HS-27A (cell line): ENCODE results near the gene CAMK1D.

ENCODE experiments used
- DNase-seq: peaks from one replicate; pipeline ENCODE4 v3.0.0-alpha.2; 2012; ENCODE audit warnings: low read depth, missing footprints

CAMK1D gene

DNA sequence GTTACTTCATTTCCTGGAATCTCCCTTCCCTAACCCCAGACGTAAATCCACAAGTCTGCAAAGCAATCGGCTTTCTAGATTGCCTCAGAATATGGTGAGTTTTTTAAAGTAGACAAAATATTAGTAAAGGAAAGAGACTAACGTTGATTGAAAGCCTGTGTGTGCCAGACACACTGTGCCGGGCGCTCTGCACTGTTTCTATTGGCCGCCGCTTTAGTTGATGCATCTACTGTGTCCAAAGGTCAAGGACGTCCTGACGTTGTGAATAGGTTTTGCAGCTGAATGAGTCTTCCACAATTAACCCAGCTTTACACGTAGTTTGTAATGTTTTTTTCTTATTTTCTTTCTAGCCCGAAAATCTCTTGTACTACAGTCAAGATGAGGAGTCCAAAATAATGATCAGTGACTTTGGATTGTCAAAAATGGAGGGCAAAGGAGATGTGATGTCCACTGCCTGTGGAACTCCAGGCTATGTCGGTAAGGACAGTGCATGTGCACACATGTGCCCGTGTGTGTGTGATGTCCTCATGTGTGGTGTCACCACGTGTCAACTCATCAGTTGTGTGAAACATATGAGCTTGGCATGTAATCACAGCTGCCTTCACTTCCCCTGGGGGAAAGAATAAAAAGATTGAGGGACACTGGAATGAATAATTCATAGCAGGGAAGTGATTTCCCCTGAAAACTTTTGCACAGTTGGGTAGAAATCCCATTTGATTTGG is 420.1 kb downstream of the CAMK1D start:
- DNase-seq = no peak

DNA sequence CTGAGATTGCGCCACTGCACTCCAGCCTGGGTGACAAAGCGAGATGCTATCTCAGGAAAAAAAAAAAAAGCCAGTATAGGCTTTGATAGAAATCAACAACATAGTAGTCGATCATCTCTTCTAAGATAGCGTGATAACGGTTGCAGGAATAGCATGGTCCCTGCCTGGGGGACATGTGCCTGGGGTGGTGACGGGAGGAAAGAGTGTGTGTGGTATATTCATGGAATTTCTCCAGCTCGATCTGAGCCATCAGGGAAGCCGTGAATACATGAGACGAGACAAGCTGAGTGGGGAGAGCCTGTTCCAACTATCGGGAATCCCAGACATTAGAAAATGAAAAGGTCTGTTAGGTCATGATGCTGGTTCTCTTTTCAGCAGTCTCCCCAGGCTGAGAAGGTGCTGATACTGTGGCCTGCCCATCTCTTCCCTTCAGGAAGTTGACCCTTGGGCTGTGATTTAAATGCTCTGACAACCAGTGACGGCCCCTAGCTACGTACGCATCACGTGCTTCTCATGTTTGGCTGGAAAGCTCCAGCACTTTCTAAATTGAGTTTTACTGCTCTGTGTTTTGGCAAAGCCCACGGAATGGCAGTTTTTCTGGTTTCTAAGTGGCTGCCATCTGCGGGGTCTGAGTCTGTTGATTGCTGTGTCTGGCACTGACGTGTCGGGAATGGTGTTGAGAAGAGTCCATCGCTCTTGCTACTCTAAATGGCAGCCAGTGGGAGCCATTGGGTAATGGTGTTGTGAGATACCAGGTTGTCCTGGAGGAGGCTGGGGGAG is 422.8 kb downstream of the CAMK1D start:
- DNase-seq = no peak

DNA sequence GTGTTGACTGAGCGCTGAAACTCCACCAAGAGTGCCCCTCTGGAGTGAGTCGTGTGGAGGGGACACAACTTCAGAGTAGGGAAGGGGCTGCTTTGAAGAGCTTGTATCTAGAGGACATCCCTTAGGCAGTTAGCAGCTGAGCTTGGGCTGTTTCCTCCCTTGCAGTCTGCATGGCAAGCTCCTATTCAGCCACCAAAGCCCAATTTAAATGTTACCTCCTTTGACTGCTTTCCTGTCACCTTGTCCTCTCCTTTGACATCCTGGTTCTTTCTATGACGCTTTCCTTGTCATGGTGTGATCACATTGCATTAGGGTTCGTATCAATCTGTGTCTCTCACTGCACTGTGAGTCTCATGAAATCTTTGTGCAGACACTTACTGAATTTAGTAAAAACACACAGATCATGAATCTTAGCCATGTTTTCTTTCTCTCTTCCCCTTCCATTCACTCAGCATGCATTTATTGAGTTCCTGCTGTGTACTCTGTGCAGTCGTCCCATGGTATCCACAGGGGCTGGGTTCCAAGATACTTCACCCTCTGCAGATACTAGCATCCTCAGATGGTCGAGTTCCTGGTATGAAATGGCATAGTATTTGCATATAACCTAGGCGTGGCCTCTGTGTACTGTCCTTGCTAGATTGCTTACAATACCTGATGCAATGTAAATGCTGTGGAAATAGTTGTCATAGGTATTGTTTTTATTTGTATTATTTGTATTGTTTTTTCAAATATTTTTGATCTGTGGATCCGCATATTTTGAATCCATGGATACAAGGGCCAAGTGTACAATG is 423.6 kb downstream of the CAMK1D start:
- DNase-seq = no peak

DNA sequence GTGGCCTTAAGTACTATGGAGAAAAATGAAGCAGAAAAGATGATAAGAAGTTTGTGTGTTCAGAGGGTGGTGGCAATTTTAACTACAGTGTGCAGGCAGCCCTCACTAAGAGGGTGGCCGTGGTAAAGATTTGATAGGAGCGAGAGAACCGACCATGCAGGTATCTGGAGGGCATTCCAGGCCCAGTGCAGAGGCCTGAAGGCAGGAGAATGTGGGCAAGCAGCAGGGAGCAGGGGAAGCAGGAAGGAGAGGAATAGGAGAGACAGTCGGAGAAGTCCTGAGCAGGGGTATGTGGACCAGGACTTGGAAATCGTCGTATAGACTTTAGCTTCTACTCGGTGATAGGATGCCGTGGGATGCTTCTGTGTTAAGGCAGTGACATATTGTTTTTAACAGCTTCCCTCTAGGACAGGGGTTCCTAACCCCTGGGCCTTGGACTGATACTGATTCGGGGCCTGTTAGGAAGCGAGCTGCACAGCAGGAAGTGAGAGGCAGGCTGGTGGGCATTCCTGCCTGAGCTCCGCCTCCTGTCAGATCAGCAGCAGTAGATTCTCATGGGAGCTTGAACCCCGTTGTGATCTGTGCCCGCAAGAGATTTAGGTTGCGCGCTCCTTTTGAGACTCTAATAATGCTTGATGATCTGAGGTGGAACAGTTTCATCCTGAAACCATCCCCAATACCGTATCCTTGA is 425.0 kb downstream of the CAMK1D start:
- DNase-seq = no peak

DNA sequence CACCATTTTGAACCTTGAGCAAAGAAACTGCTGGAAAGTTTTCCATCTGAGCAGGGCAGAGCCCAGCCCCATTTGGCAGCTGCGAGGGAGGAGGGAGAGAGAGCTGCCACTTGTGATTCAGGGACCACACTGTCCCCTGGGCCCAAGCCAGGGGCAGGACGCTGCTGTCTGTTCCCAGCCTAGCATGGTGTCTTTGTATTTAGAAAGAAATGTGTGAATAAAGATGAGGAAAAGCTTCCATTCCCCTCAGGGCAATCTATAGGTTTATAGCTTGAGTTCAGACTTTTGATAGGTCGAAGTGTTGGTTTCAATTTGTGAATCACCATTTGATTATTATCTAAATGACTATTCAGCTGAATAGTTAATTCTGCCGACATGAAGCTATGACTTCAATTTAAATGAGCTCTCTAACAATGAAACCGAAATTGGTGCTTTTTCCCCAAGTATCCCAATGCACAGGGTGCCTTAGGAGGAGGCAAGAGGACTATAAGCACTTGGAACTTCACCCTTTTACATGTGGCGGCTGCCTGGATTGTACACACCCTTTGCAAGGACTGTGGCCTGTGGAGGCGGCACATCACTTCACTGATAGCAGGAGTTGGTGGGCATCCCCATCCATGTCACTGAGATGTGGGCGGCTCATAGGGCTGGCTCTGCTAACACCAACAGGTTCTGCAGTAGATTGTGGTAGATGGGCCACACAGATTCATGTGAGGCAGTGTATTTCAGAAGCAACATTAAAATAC is 428.7 kb downstream of the CAMK1D start:
- no peak for DNase-seq

DNA sequence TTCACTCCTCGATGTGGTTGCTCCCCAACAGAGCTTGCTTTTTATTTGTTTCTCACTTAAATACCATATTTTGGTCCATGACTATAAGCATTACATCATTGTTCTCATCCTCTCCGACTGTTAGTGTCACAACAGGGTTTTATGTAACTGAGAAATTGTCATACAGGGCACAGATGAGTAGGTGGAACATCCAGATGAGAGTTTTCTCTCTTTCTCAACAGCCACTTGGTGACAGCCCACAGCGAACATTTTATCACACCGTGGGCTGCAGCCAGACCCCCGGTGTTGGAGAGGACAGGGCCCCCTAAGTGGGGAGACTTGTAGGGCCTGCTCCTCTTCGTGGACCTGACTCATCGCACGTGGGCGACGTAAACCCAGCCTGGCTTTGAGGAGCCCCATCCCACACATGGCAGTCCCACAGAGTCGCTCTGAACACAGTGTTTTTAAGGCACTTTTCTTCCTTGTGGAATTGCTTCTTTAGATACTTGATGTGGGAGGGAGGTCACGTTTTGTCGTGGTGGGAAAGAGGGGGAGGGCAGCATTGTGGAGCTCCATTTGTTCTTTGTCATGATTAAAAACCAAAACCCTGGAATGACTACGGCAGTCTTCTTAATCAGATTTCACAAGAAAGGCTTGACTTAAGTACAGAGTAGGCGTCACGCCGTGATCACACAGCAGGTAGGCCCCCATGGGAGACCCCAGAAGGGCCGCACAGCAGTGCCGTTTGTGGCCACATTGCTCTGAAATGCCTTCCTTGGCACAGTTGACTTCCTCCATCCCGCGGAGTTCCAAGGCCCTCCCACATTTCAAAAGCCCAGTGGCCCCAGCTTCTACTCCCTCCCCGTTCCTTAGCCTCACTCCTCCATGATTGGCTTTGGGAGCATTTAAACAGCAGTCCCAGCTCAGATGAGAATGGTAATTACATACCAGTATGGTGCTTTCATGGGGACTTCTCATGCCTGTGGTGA is 431.6 kb downstream of the CAMK1D start:
- DNase-seq = no peak

DNA sequence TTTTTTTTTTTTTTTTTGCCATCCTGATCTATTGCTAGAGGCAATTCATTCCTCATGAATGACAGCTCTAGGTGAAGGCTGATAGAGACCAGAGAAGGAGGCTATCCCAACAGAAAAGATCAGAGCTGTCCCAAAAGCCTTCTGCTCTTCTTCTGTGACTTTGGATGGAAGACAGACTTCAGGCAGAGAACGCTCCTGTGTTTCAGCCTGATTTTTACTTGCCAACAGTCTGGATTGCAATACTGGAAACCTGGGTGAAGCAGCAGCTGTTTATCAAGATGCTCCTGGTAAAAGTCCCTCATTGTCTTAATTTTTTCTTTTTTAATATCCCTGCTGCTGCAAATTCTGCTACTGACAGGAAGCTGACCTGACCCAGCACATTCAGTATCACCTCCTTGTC is 432.6 kb downstream of the CAMK1D start:
- DNase-seq = no peak

DNA sequence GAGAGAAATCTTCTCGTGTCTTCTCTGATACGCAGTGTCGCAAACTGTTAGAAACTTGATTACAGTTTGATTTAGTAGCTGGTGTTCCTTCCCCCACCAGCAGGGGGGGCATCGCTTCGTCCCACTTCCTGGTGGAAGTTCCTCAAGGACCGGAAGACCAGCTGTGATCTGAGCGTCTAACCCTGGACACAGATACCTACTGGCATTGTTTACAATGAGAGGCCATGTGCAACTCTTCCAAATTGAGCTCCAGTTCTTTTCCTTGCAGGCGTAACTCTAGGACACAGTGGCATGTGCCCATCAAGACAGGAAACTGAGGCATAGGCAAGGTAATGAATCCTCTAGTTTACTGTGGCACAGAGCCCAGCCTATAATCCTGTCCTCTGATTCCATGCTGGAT is 433.2 kb downstream of the CAMK1D start:
- no peak for DNase-seq

DNA sequence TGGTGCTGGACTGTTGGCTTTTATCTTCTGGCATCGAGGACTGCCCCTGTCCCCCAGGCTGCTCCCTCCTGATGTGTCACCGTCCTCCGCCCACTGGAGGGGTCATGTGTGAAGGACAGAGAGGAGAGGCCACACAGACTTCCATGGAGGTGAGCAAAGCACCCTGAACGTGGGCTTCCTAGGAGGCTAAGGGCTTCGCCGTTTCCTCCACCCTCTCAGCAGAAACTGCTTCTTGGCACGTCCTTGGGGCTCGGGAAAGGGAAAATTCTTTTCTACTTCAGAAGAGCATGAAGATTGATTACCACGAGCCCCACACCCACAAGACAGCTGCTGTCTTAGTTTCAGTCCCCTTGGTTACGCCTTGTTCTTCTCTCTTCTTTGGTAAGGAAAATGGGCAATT is 433.9 kb downstream of the CAMK1D start:
- DNase-seq = no peak

DNA sequence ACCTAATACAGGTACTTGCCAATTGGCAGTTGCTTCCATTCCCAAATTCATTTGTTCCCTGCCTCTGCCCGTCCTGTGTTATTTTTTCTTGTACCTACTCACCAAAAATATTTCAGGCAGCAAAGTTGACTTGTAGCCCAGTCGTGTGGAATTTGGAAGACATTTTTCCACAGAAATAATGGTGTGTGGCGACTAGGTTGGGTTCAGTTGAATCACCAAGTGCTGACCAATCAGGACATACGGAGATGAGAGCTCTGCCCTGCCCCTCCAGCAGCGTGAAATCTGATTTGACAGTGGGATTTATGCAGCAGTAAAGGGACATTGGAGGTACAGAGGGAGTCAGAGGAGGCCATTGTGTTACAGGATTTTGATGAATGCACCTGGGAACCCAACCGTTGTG is 435.3 kb downstream of the CAMK1D start:
- DNase-seq = no peak

DNA sequence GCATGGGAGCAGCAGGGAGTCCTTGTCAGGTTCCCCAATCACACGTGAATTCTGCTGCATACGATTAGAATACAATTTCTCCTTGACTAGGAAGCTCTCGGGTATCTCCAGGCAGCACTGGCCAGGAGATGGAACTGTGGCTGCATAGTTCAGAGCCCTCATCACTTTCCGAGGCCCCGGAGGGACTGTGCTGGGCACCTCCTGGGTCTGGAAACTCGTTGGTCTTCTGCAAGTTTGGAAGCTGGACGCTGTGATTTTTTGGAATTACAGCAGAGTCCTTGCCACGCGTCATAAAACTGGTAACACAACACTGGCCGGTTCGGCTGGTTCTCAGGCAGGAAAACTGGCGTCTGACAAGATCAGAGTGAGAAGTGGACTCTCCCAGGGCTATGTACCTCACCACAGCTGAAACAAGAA is 436.1 kb downstream of the CAMK1D start:
- no peak for DNase-seq

DNA sequence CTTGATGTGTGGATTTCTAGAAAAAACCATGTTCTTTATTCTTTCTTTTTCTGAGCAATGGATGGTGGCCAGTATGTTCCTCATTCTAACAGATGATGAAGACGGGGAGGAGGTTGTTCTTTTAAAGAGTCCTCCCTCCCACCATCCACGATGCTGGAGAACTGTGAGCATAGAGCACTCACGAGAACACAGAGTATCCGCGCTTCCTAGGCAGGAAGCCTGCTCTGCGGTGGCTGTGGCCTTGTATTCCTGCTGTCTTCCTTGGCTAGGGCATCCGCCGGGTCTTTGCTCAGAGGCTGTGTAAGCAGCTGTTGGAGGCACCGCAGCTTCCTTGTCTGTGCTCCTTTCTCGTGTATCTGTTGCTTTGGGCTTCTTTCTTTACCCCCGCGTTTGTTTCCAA is 437.9 kb downstream of the CAMK1D start:
- no peak for DNase-seq

DNA sequence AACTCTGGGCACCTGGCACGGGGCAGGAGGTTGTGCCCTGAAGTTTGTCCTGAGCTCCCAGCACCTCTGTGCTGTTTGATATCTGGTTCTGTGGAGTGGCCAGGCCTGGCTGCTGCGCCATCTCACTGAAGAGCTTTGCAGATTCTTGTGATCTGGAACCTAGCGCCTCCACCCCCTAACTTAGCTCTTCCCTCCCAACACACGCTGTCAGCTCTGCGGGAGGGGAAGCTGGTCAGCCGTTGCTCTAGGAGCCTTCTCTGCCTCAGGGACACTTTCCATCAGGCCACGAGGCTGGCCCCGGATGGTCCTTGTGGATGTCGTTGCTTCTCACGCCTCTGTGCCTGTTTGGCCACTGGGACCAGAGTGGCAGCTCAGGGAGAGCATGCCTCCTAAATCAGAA is 438.9 kb downstream of the CAMK1D start:
- DNase-seq = no peak

DNA sequence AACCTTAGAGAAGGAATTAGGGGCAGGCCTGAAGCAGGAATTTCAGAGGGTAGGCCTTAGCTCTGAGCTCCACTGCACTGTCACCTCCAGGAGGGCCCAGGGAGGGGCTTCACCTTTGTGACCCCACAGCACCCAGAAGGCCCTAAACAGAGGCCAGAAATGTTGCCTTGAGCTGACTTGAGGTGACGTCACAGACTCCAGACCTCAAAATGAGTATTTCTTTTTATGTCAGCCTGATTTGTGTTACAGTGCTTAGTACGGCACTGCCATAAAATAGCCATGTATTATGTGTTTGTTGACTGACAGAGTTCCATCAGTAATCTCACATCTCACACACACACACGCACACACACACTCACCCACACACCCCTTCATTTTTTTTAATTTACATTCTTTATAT is 440.9 kb downstream of the CAMK1D start:
- DNase-seq = no peak

DNA sequence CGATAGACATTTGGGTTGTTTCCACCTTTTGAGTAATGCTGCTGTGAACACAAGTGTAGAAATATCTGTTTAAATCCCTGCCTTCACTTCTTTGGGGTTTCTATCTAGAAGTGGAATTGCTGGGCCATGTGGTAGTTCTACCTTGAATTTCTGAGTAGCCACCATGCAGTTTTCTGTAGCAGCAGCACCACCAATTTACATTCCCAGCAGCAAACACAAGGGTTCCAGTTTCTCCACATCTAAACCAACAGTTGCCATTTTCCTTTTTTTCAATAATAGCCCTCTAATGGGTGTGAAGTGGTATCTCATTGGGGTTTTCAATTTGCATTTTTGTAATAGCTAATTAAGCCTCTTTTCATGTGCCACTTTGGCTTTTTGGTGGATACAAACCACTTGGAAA is 442.4 kb downstream of the CAMK1D start:
- no peak for DNase-seq

DNA sequence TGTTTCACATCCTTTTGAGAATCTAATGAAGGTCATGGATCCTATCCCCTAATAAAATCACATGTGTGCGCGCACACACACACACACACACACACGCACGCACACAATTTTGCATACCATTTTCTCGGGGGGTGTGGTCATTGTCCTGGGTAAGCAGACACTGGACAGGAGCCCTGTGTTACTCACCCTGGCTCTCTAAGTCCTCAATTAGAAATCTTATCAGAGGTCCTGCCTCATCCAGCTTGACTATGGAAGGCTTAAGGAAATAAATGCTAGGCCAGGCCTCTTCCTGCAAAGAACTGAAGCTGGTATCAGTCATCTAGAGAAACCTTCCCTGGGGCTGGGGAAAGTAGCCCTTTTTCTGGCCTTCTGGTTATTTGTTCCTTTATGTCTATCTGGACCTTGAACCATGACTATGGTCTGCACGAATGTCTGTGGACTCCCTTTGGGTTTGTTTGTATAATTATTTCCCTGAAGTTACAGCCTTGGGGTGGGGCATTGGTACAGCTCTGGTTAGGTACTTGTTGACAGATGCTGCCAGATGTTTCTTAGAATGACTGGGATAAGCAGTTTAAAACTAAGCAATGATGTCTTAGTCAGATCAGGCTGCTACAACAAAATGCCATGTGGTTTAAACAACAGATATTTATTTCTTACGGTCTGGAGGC is 443.7 kb downstream of the CAMK1D start:
- DNase-seq = no peak

DNA sequence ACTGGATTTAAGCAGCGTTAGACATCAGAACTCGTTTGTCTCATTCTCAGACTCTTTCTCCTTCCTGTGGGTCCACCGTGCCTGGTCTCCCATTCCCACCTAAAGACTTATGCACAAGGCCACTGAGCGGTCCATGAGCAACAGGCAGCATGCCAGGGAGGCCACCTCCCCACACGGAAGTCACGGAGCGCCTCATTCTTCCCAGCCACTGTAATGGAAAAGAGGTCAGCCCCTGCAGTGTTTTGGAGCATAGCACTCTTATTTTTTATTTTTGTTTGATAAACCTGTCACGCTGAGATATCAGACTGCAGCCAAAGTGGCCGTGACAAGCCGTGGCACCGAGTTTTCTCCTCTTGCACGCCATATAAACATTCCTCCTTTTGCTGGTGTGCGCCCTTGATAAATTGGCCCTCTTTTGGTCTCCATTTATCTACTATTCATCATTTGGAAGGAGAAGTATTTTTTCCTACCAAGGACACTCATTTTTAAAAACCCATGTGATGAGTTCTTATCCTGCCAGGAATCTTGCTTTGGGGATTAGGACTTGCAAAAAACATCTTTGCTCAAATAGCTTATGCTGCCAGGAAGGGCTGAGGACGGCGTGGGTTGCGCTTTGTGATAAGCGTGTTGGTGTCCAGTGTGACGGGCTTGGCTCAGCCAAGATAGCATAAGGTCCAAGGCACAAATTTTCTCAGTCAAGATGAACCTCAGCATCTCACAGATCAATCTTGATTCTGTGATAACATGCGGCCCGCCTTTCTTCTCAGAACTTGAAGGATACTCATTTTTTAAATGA is 446.2 kb downstream of the CAMK1D start:
- no peak for DNase-seq

DNA sequence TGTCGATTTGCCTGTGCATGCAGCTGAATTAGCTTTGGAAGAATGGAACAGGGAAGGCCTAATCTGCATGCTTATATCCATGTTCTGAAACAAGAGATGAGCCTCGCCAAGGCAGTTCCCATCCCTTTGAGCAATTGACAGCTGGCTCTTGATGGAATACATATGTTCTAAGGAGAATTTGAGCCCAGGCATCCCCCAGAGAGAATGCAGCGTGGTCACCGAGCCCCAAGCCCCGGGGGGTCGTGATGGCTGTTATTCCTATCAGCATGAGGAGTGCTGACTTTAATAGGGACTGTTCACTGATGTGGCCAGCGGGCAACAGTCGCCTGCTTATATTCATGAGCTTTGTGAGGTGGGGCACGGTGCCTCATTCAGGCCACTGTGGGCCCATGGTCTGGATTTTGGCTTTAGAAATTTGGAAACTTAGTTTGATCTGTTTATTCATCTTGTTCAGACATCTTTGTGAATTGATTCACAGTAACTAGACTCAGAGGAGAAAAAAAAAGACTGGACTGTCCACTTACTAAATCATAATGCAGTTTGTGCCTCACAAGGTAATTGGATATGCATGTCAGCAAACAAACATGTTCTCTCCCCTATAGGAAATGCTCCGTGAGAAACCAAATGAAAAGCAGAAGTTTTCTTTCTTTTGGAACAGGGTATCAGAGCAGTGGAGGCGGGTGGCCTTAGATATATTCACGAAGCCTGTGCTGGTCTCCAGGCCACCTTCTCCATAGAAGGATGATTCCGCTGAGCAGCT is 447.2 kb downstream of the CAMK1D start:
- no peak for DNase-seq
